HepG2 (cell line): ENCODE data around the gene LENEP. TPM values are rescaled to one million over a fixed set of nuclear protein-coding genes. Genes with fewer than 3 reads are reported as not detected.

Experiments used
- AHR ChIP-seq: IDR thresholded peaks from 2 replicates; pipeline ENCODE4 v1.6.1; 2018; ENCODE audit warnings: missing genetic modification reagents, missing compliant biosample characterization
- ARID2 ChIP-seq: sonication (generic); formaldehyde crosslinking; IDR thresholded peaks from 2 replicates; pipeline ENCODE4 v1.8.1; 2022; ENCODE audit warnings: mild to moderate bottlenecking, missing genetic modification reagents, borderline replicate concordance
- ELF1 ChIP-seq: sonication (generic); formaldehyde crosslinking; IDR thresholded peaks from 2 replicates; pipeline ENCODE4 v1.4.0; 2020; ENCODE audit warnings: missing genetic modification reagents
- HNRNPLL ChIP-seq: fragments of 200-400 bp; formaldehyde crosslinking; IDR thresholded peaks from 2 replicates; pipeline ENCODE4 v1.6.1; 2017; ENCODE audit warnings: mild to moderate bottlenecking, low read depth, low read length; ENCODE audit not compliant: poor library complexity, severe bottlenecking
- KDM1A ChIP-seq: IDR thresholded peaks from 2 replicates; pipeline ENCODE4 v1.6.1; 2016; ENCODE audit warnings: missing compliant biosample characterization
- MEF2D ChIP-seq: sonication (generic); formaldehyde crosslinking; IDR thresholded peaks from 2 replicates; pipeline ENCODE4 v1.5.1; 2020; ENCODE audit warnings: mild to moderate bottlenecking, missing genetic modification reagents
- NR2C2 ChIP-seq: sonication (generic); formaldehyde crosslinking; IDR thresholded peaks from 2 replicates; pipeline ENCODE4 v1.4.0; 2020; ENCODE audit warnings: missing genetic modification reagents, mild to moderate bottlenecking, moderate library complexity, borderline replicate concordance
- RAD21 ChIP-seq: fragments of 450-650 bp; formaldehyde crosslinking; IDR thresholded peaks from 2 replicates; pipeline ENCODE4 v1.5.0; 2020; ENCODE audit warnings: mild to moderate bottlenecking
- RFX3 ChIP-seq: IDR thresholded peaks from 2 replicates; pipeline ENCODE4 v1.6.1; 2016; ENCODE audit warnings: missing biosample characterization, missing genetic modification reagents
- SP4 ChIP-seq: sonication (generic); formaldehyde crosslinking; IDR thresholded peaks from 2 replicates; pipeline ENCODE4 v1.8.1; 2023; ENCODE audit warnings: mild to moderate bottlenecking, missing genetic modification reagents
- TOE1 ChIP-seq: sonication (generic); formaldehyde crosslinking; IDR thresholded peaks from 2 replicates; pipeline ENCODE4 v1.4.0; 2020; ENCODE audit warnings: mild to moderate bottlenecking, missing genetic modification reagents
- ZNF253 ChIP-seq: sonication (generic); formaldehyde crosslinking; IDR thresholded peaks from 2 replicates; pipeline ENCODE4 v1.8.0; 2022; ENCODE audit warnings: mild to moderate bottlenecking, missing genetic modification reagents, borderline replicate concordance
- ZNF557 ChIP-seq: sonication (generic); formaldehyde crosslinking; IDR thresholded peaks from 2 replicates; pipeline ENCODE4 v1.4.0; 2020; ENCODE audit warnings: missing genetic modification reagents
- ZNF562 ChIP-seq: sonication (generic); formaldehyde crosslinking; IDR thresholded peaks from 2 replicates; pipeline ENCODE4 v1.8.0; 2022; ENCODE audit warnings: missing genetic modification reagents, borderline replicate concordance
- ZNF878 ChIP-seq: sonication (generic); formaldehyde crosslinking; IDR thresholded peaks from 2 replicates; pipeline ENCODE4 v1.8.1; 2023; ENCODE audit warnings: mild to moderate bottlenecking, missing genetic modification reagents, moderate library complexity
- ZSCAN29 ChIP-seq: sonication (generic); formaldehyde crosslinking; conservative IDR thresholded peaks from 2 replicates; pipeline ENCODE4 v1.4.0; 2020; ENCODE audit warnings: mild to moderate bottlenecking, missing genetic modification reagents
- polyA plus RNA-seq, 8 experiments: library from polyadenylated mRNA; depleted of rRNA in 3 of 8; stranded (reverse) in 7 of 8; unstranded in 1 of 8; fragments of >200 nt; fragmentation: Illumina TruSeq in 4 of 8; extraction: Trizol in 4 of 8; gene quantifications; 2 replicates each; pipeline versions ENCODE4 v1.2.1 to v1.2.3, GENCODE V29; 2011 to 2016; ENCODE audit warnings: low read depth in 4 of 8, missing spikeins in 1 of 8, mixed read lengths in 1 of 8; ENCODE audit not compliant: insufficient read depth in 1 of 8
- total RNA-seq, 5 experiments: library from RNA; depleted of rRNA; stranded (reverse); fragments of >200 nt; fragmentation: Illumina TruSeq; extraction: Trizol; gene quantifications; 2 replicates each; pipeline ENCODE4 v1.2.3, GENCODE V29; 2016; ENCODE audit warnings: low read depth in 1 of 5
- TF ChIP-seq, protein P1 (sequence below): sonication (generic); formaldehyde crosslinking; IDR thresholded peaks from 2 replicates; pipeline ENCODE4 v1.5.1; 2020; ENCODE audit warnings: mild to moderate bottlenecking, moderate library complexity, missing genetic modification reagents
- TF ChIP-seq, protein P2 (sequence below): sonication (generic); formaldehyde crosslinking; IDR thresholded peaks from 2 replicates; pipeline ENCODE4 v1.4.0; 2020; ENCODE audit warnings: missing genetic modification reagents
- TF ChIP-seq, protein P3 (sequence below): sonication (generic); formaldehyde crosslinking; IDR thresholded peaks from 2 replicates; pipeline ENCODE4 v1.5.1; 2020; ENCODE audit warnings: mild to moderate bottlenecking, missing genetic modification reagents, borderline replicate concordance

Gene LENEP
- total and polyA plus RNA-seq, 2 of the 13 experiments (the other 11 are each of a cell fraction or from before 2014, with no cell fraction given), result 0.29 TPM; not detected in 1

DNA sequence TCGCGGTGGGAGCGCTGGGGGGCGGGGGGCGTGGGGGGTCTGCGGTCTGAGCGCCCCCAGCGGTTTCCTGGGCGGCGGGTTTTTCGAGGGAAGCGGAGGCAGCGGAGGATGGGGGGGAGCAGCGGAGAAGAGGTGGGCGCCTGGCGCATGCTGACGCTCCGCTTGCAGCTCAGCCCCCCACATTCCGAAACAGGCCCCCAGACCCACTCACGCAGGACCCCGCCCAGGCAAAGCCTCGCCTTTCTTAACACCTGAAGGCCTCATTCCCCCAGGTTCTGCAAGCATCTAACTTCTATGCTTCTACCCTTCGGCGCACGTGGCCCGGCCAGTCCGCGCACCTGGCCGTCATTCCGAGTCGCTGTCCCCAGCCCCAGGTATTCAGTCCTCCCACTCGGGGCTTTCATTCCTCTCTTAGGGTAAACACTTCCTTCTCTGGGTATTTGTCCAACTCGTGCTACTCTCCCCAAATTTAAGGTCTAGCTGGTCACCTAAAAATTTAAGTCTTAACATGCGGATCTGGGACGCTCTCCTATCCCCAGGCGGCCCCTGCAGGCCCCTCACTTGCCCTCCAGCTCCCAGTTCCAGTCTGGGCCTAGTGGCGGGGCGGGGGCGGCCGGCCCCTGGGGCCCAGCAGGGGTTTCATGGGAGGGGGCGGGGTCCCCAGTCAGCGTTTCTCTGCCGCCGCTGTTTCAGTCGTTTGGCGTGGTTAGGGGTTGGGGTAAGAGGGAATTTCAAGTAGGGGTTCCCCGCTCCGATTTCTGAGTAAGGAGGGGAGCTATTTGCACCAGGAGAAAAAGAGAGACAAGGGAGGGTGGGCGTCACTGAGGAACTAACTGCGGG, 6.4 kb downstream of the LENEP start (continued):
- TF ChIP-seq ZNF878 (CRISPR knock-in tag) (0 out of 2 replicates have a peak, but pooled peaks have one; percentile 34), ZNF253 (CRISPR knock-in tag) (no peak), SP4 (no peak), ARID2 (no peak), ELF1 (CRISPR knock-in tag) (no peak), NR2C2 (no peak), TOE1 (CRISPR knock-in tag) (no peak), RAD21 (CRISPR knock-in tag) (no peak), RFX3 (CRISPR knock-in tag) (no peak), AHR (CRISPR knock-in tag) (no peak), KDM1A (CRISPR knock-in tag) (no peak), MEF2D (CRISPR knock-in tag) (no peak), ZNF562 (CRISPR knock-in tag) (no peak), HNRNPLL (no peak), ZSCAN29 (no peak), ZNF557 (CRISPR knock-in tag) (no peak)
- TF ChIP-seq, protein P1, sequence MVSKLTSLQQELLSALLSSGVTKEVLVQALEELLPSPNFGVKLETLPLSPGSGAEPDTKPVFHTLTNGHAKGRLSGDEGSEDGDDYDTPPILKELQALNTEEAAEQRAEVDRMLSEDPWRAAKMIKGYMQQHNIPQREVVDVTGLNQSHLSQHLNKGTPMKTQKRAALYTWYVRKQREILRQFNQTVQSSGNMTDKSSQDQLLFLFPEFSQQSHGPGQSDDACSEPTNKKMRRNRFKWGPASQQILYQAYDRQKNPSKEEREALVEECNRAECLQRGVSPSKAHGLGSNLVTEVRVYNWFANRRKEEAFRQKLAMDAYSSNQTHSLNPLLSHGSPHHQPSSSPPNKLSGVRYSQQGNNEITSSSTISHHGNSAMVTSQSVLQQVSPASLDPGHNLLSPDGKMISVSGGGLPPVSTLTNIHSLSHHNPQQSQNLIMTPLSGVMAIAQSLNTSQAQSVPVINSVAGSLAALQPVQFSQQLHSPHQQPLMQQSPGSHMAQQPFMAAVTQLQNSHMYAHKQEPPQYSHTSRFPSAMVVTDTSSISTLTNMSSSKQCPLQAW (CRISPR knock-in tag), result peak; percentile 63; the same call in 1 of the 2 replicates
- TF ChIP-seq, protein P2, sequence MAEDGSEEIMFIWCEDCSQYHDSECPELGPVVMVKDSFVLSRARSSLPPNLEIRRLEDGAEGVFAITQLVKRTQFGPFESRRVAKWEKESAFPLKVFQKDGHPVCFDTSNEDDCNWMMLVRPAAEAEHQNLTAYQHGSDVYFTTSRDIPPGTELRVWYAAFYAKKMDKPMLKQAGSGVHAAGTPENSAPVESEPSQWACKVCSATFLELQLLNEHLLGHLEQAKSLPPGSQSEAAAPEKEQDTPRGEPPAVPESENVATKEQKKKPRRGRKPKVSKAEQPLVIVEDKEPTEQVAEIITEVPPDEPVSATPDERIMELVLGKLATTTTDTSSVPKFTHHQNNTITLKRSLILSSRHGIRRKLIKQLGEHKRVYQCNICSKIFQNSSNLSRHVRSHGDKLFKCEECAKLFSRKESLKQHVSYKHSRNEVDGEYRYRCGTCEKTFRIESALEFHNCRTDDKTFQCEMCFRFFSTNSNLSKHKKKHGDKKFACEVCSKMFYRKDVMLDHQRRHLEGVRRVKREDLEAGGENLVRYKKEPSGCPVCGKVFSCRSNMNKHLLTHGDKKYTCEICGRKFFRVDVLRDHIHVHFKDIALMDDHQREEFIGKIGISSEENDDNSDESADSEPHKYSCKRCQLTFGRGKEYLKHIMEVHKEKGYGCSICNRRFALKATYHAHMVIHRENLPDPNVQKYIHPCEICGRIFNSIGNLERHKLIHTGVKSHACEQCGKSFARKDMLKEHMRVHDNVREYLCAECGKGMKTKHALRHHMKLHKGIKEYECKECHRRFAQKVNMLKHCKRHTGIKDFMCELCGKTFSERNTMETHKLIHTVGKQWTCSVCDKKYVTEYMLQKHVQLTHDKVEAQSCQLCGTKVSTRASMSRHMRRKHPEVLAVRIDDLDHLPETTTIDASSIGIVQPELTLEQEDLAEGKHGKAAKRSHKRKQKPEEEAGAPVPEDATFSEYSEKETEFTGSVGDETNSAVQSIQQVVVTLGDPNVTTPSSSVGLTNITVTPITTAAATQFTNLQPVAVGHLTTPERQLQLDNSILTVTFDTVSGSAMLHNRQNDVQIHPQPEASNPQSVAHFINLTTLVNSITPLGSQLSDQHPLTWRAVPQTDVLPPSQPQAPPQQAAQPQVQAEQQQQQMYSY (CRISPR knock-in tag), result peak; percentile 94
- TF ChIP-seq, protein P3, sequence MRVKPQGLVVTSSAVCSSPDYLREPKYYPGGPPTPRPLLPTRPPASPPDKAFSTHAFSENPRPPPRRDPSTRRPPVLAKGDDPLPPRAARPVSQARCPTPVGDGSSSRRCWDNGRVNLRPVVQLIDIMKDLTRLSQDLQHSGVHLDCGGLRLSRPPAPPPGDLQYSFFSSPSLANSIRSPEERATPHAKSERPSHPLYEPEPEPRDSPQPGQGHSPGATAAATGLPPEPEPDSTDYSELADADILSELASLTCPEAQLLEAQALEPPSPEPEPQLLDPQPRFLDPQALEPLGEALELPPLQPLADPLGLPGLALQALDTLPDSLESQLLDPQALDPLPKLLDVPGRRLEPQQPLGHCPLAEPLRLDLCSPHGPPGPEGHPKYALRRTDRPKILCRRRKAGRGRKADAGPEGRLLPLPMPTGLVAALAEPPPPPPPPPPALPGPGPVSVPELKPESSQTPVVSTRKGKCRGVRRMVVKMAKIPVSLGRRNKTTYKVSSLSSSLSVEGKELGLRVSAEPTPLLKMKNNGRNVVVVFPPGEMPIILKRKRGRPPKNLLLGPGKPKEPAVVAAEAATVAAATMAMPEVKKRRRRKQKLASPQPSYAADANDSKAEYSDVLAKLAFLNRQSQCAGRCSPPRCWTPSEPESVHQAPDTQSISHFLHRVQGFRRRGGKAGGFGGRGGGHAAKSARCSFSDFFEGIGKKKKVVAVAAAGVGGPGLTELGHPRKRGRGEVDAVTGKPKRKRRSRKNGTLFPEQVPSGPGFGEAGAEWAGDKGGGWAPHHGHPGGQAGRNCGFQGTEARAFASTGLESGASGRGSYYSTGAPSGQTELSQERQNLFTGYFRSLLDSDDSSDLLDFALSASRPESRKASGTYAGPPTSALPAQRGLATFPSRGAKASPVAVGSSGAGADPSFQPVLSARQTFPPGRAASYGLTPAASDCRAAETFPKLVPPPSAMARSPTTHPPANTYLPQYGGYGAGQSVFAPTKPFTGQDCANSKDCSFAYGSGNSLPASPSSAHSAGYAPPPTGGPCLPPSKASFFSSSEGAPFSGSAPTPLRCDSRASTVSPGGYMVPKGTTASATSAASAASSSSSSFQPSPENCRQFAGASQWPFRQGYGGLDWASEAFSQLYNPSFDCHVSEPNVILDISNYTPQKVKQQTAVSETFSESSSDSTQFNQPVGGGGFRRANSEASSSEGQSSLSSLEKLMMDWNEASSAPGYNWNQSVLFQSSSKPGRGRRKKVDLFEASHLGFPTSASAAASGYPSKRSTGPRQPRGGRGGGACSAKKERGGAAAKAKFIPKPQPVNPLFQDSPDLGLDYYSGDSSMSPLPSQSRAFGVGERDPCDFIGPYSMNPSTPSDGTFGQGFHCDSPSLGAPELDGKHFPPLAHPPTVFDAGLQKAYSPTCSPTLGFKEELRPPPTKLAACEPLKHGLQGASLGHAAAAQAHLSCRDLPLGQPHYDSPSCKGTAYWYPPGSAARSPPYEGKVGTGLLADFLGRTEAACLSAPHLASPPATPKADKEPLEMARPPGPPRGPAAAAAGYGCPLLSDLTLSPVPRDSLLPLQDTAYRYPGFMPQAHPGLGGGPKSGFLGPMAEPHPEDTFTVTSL (CRISPR knock-in tag), result no peak
